Right hindlimb (tissue), 1 donor: ENCODE data around the gene HNMT.
"Not testable (repeated sequence)": the region's sequence is repeated elsewhere in the genome, so short reads cannot be mapped to it uniquely, and the experiment has no call there.

Source experiments
- DNase-seq: peaks from one replicate; pipeline ENCODE4 v3.0.0-alpha.2; 2018

The HNMT gene

DNA sequence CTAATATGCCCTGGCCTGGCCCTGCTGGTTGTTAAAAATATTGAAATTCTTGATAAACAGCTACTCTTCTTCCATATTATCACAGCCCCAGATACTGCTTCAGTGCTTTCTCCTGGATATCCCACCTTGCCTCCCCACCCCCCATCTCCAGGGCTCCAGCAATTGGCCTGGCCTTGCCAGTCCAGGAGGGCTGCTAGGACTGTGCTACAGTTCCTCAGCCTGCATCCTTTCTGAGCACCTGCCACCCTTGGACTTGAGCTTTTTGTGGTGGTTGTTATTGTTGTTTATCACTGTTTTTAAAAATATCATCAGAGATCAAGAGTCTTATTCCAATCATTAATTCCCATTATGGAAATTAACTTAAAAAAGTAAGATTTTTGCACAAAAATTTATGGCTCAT lies 13.5 kb downstream of the HNMT start:
- DNase-seq, result no peak

DNA sequence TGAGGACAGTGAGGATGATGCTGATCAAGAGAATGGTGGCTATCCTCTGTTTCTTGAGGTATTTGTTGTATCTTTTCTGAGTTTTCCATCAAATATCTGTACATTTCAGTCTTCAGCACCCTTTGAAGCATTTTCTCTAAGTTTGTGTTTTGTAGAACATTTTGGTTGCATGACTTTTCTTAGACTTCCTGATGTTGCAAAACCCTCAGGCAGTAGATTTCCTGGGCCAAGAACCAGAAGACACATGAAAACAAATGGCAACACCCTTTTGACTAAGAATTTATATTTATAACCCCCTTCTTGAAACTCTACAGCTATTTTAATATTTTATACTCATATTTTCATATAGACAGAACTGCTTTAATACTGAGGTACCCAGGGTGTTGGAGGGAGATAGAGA lies 16.2 kb downstream of the HNMT start:
- no peak for DNase-seq

DNA sequence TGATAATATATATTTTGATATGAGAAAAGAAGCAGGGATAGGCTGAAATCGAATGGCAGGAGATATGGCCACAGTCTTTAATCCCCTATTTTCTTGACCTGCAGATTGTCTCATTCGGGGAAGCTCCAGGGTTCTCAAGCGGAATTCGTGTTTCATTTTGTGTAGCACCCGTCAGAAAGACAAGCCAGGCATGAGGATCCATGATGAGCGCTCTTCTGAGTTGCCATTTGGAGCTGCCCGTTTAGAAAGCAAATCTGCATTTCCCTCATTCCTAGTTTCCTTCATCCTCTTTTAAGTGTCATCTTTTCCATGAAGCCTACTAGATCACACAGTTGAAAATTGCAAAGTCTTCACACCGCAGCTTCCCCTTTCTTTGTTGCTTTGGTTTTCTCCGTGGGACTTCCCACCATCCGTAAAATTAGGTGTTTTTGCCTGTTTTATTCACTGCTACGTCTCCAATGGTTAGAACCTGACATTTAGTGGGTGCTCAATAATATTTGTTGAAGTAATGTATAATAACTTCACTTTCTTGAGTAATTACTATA lies 16.9 kb downstream of the HNMT start:
- DNase-seq, result no peak

DNA sequence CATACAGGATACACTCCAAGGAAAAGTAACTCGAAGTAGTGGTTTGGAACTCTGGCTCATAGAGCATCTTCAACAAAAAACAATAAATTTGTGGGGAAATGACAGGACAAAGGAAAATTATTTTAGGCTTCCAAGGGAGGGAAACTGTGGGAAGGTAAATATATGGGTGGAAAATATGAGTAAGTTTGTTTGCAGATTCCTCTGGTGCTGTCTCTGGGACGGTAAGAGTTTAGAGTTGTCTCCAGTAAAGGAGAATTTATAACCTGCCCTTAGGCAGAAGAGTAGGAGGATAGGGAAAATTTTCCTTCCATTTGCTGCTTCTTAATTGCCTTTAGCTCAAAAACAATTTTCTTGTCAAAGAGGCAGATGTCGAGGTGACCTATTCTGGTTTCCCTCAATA lies 19.3 kb downstream of the HNMT start:
- DNase-seq, result no peak

DNA sequence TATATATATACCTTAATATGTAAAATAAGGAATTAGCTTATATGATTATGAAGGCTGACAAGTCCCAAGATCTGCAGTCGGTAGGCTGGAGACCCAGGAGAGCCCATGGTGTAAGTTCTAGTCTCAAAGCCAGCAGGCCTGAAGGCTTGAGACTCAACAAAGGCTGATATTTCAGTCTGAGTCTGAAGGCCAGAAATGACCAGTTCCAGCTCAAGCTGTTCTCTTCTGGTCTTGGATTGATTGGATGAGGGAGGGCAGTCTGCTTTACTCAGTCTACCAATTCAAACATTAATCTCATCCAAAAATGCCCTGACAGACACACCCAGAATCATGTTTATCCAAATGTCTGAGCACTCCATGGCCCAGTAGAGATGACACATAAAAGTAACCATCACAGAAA lies 22.0 kb downstream of the HNMT start:
- DNase-seq, result no peak

DNA sequence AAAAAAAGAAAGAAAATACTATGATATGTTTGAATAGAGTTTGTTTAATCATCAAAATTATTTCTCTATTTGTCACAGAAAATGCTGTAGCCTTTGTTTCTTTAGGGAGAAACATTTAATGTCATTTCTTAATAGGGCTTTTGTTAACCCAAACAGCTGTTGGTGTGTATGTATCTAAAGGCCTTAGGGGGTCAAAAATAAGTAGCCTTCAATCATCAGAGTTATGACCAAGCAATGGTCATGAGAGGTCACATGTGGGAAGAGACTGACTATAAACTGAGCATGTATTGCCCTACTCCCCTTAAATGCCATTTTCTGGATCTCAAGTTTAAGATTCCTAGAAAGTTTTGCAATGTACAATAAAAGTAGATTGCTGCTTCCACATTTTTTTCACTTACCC lies 22.7 kb downstream of the HNMT start:
- no peak for DNase-seq

DNA sequence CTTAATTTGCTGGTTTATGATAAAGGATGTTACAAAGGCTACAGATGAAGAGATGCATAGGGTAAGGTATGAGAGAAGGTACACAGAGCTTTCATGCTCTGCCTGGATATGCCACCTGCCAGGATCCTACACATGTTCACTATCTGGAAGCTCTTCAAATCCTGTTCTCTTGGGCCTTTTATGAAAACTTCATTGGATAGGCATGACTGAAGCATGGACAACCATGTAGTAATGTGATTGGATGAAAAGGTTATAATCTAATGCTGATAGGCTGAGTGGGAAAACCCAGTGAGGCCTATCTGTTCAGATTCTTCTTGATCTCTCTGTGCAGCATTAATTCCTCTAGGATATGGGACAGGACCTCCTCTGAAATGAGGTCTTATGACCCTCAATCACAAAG lies 26.8 kb downstream of the HNMT start:
- DNase-seq, result no peak

DNA sequence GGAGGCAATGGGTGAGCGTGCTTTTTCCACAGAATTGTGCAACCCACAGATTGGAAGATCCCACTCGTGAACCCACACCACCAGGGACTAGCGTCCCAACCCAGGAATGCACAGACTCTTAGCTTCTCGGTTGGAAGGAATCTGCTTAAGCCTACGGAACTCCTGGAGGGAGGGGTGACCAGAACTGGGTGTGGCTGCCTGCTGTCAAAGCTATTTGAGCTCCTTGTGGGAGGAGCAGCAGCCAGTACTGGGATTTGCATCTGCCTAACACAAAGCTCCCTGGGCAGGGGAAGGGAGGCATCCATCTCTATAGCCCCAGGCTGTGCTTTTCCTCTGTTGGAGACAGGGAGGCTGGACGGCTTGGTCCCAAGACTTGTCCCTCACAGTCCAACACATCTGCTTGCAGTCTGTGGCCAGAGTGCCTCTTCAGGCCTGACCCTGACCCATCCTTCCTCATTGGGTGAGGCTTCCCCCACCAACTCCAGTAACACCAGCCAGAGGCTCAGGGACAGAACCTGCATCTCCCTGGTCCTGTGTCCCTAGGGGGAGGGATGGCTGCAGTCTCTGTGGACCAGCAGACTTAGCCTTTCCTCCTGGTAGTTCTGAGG lies 27.9 kb downstream of the HNMT start:
- no peak for DNase-seq

DNA sequence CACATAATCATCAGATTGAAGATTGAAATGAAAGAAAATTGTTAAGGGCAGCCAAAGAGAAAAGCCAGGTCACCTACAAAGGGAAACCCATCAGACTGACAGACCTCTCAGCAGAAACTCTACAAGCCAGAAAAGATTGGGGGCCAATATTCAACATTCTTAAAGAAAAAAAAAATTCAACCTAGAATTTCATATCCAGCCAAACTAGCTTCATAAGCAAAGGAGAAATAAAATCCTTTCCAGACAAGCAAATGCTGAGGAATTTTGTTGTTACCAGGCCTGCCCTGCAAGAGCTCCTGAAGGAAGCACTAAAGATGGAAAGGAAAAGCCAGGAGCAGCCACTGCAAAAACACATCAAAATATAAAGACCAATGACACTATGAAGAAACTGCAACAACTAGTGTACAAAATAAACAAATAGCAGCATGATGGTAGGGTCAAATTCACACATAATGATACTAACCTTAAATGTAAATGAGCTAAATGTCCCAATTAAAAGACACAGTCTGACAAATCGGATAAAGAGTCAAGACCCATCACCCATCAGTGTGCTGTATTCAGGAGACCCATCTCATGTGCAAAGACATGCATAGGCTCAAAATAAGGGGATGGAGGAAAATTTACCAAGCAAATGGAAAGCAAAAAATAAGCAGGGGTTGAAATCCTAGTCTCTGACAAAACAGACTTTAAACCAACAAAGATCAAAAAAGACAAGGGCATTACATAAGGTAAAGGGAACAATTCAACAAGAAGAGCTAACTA lies 29.6 kb downstream of the HNMT start:
- DNase-seq, result not testable (repeated sequence)

- DNase-seq, result not testable (repeated sequence)
Measured at GRCh38 chr2:137995368-137995767, 31.1 kb downstream of the HNMT start.

DNA sequence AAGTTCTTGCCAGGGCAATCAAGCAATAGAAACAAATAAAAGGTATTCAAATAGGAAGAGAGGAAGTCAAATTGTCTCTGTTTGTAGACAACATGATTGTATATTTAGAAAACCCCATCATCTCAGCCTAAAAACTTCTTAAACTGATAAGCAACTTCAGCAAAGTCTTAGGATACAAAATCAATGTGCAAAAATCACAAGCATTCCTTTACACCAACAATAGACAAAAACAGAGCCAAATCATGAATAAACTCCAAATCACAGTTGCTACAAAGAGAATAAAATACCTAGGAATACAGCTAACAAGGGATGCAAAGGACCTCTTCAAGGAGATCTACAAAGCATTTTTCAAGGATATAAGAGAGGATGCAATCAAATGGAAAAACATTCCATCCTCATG lies 31.9 kb downstream of the HNMT start:
- DNase-seq, result not testable (repeated sequence)

- DNase-seq, result no peak
Measured at GRCh38 chr2:137997733-137998132, 33.5 kb downstream of the HNMT start.

GRCh38 chr2:137998503-137998902 lies 34.2 kb downstream of the HNMT start:
- DNase-seq, result no peak

DNA sequence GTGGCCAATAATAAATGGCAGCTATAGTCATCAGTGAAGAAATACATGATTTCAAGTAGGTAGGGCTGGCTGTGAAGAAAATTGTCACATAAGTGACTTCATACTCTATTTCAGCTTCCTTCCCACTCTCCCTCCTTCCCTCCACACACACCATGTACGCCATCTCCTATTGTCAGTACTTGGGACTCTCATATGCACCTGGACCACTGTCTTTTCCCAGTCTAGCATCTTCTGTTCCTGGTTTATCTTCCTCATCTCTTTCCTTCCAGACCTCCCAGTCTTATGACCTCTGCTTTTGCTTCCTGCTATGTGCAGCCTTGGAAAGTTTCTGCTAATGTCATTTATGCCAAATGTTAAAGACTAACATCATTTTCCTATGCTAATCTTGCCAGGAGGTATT lies 35.0 kb downstream of the HNMT start:
- DNase-seq, result no peak

GRCh38 chr2:138000009-138000408 lies 35.7 kb downstream of the HNMT start:
- no peak for DNase-seq

DNA sequence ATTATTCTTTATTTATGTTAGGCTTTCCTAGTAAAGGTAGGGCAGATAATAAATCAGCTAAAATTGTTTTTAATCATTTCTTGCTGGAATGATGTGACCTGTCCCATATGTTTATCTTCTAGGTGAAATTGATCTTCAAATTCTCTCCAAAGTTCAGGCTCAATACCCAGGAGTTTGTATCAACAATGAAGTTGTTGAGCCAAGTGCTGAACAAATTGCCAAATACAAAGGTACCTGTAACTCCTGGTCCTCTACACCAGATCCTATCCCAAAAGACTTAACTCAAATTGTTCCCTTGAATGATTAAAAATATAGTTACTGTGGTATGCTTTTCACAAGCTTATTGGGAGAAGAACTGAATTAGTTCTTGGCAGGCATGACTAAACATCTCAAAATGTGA lies 36.5 kb downstream of the HNMT start:
- no peak for DNase-seq

DNA sequence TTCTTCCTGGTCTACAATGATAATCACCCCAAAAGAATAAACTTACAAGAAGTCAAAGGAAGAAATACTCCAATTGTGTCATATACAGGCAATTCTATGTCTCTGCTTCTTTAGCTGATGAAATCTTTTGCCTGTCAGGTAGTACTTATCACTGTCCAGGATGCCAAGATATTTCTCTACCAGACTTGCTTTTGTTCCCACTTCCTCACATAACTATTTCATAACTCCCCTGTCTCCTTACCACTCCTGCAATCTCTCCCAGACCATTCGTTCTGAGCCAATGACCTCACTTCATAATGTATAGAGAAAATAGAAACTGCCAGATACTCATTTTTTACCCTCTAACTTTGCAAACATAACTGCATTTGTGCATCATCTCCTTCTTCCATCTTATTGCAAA lies 39.1 kb downstream of the HNMT start:
- no peak for DNase-seq

- no peak for DNase-seq
Measured at GRCh38 chr2:138007431-138007830, 43.2 kb downstream of the HNMT start.

DNA sequence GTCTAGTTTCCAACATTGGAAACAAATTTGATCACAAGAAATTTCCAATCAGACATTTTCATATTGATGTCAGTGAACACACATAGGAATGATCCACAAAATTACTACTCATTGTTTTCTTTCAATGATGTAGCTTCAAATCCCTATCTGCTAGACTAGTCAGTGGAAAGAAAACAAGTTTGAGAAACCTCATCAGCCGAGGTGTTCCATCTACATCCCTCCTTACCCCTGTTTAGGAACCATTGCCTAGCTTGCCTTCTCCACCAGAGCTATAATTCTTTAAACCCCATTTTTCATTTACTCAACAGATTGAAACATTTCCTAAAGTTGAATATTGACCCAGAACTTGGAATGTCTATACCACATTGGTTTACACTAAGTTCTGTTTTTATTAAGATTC lies 45.3 kb downstream of the HNMT start:
- DNase-seq, result no peak

- no peak for DNase-seq
Measured at GRCh38 chr2:138010890-138011289, 46.6 kb downstream of the HNMT start.

GRCh38 chr2:138012082-138012481 lies 47.8 kb downstream of the HNMT start:
- DNase-seq, result no peak

DNA sequence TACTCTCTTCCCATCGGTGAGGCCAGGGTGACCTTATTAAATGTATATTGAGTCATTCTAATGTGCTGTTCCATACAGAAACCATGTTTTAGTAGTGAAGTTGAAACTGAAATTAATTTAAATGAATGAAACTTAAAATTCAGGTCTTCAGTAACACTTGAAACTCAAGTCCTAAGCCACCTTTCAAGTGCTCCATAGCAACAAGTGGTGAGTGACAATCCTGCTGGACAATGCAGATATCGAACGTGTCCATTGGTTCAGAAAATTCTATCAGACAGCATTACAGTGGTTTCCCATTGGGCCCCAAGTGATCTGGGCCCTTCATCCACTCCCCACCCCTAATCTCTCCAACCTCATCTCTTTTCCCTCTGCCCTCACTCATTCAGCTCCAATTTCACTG lies 48.7 kb downstream of the HNMT start:
- no peak for DNase-seq

GRCh38 chr2:138013639-138014038 lies 49.4 kb downstream of the HNMT start:
- no peak for DNase-seq

DNA sequence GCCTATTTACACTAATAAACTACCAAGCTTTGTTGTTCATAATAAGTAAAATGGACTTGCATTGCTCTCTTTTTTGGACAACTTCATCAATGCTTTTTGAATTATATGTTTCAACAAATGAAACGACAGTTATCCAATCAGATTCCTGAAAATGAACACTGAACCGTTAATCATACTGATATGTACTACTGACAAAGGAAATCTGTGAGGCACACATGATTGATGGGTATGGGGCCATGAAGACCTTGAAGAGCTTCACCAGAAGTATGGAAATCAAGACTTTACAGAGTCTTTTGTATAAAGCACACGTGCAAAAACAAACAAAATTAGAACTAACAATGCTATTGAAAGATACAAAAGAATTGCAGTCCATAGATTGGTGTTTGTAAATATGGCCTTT lies 51.2 kb downstream of the HNMT start:
- DNase-seq, result no peak
